ENCODE data around the gene RPGRIP1. TPM values are rescaled to one million over a fixed set of nuclear protein-coding genes. Genes with fewer than 3 reads are reported as not detected.

The RPGRIP1 gene
- total RNA-seq, 1 experiment from 2014 or later = 0.07 TPM

DNA sequence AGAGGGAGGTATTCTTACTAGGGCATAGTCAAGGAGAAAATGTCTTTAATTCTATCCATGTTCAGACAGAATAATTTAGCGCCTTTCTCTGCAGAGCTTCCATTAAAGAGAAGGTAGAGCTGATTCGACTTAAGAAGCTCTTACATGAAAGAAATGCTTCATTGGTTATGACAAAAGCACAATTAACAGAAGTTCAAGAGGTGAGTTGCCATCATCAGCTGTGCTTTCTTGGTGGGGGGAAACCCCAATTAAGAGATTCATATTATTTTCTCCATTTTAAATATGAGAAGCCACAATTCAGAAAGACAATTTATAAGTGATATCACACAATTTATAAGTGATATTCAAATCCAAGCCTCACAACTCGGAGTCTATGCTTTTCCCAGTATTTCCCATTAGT is 27.8 kb downstream of the RPGRIP1 start:
- Histone ChIP-seq H3T11ph (ENCODE audit: low read length) (no peak overlapping the region), H3K9me3 (ENCODE audit: control insufficient read depth, low read depth, low read length) (no peaks in the 10 kb centered on the region), H4K91ac (ENCODE audit: insufficient read length, low read depth, low read length) (no peak overlapping the region), H4K5ac (ENCODE audit: insufficient read length, low read depth, low read length) (no peak overlapping the region), H4K8ac (replicated peaks; ENCODE audit: insufficient read length, low read depth, low read length) (no peak overlapping the region), H3K9ac (ENCODE audit: extremely low read depth, insufficient read length, low read length) (peak overlapping the region; percentile 89), H3K27ac (ENCODE audit: insufficient read length, low read depth, low read length) (peak overlapping the region; percentile 89), H2AFZ (ENCODE audit: low read length) (no peak overlapping the region), H2BK20ac (ENCODE audit: low read depth, low read length, poor library complexity, severe bottlenecking) (no peak overlapping the region), H2BK120ac (ENCODE audit: low read depth, low read length, poor library complexity, severe bottlenecking) (no peak overlapping the region), H2BK12ac (ENCODE audit: insufficient read length, low read depth, low read length) (no peak overlapping the region), H3K14ac (ENCODE audit: insufficient read depth, low read length) (no peak overlapping the region), H3K79me1 (ENCODE audit: insufficient read depth, low read depth, low read length, poor library complexity, severe bottlenecking) (no peaks in the 10 kb centered on the region), H2BK15ac (ENCODE audit: low read depth, low read length) (no peak overlapping the region), H3K79me2 (ENCODE audit: insufficient read depth, low read length) (no peaks in the 10 kb centered on the region), H3K56ac (ENCODE audit: insufficient read length, low read depth, low read length) (no peak overlapping the region), H3K4me1 (ENCODE audit: insufficient read depth, low read length) (0 out of 2 replicates have a peak, but pooled peaks cover 2% of the 10 kb centered on the region), H3K23me2 (ENCODE audit: insufficient read length, low read depth, low read length, poor library complexity, severe bottlenecking) (peaks cover 3% of the 10 kb centered on the region), H3K4me2 (ENCODE audit: insufficient read depth, insufficient read length, low read length) (peak overlapping the region; percentile 90), H3K4ac (ENCODE audit: low read depth, low read length) (no peak overlapping the region), H4K20me1 (ENCODE audit: control insufficient read depth, insufficient read depth, insufficient read length) (no peaks in the 10 kb centered on the region), H3K18ac (ENCODE audit: insufficient read length, low read depth, low read length) (no peak overlapping the region), H3K27me3 (ENCODE audit: insufficient read depth, low read length) (no peaks in the 10 kb centered on the region), H3K23ac (ENCODE audit: insufficient read length, low read depth, low read length) (no peak overlapping the region), H2AK5ac (ENCODE audit: insufficient read length, low read length) (no peak overlapping the region), H2BK5ac (ENCODE audit: insufficient read length, low read length) (no peak overlapping the region)
- Mint-ChIP-seq H3K4me1 (peaks cover 26 to 30% of the 10 kb centered on the region in 2 experiments), H3K36me3 (ENCODE audit: insufficient read depth in 1 of 3, low read depth in 3 of 3) (no peaks in the 10 kb centered on the region), H3K4me3 (peak overlapping the region; percentile 72 to 85; a peak in 4 of 5 replicates), H3K27me3 (ENCODE audit: low read depth) (no peaks in the 10 kb centered on the region; the same call in 1 of the 2 replicates), H3K9me3 (no peaks in the 10 kb centered on the region), H3K27ac (peak overlapping the region in 2 of 3 experiments; percentile 99; a peak in 3 of 7 replicates)
- TF ChIP-seq CTCF (conservative IDR thresholded peaks at IDR 0.05) = no peak
- no peak for DNase-seq
- no CpG with 5 or more reads among the region's 3 CpGs for WGBS (ENCODE audit: extremely low coverage, insufficient read length, low lambda C conversion rate)
